ENCODE results near the gene NSD1. TPM values are rescaled to one million over a fixed set of nuclear protein-coding genes. Genes with fewer than 3 reads are reported as not detected.

NSD1 gene
- total RNA-seq, 4 donors from 2014 or later = 41.1 to 58.4 (median 49.5) TPM

DNA sequence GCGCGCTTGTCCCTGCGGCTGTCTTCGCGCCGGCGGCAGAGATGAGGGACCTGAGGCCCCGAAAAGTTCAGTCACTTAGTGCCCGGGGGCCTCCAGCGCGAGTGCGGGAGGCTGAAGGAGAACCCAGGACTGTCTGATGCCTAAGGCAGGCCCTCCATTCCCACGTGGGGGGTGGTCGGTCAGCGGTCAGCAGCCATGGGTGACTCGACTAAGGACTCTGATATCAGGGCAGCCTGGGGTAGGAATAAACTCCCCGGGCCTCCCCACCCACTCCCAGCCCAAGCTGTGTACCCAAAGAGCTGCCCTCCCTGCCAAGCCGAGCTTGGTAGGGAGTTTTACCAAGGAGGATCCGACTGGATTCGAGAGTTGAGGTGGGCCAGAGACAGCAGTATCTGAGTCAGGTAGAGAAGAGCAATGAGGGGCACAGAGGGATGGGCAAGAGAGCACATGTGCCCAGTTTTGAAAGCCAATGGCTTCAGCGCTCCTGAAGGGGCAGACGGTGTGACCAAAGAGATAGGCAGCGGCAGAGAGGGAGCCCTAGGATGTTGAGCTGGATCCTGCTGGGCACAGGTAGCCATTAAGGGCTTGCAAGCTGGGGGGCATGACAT, 46.1 kb upstream of the NSD1 start:
- no peak for ATAC-seq
- H3K36me3 ChIP-seq = no peaks in the 10 kb centered on the region
- 84% methylated on average over 3 of the region's 23 CpGs; no CpG with 5 or more reads in 1 of the 2 donors for WGBS, 2 donors (ENCODE audit: low coverage in 1 of 2)
- H3K4me1 ChIP-seq = peaks cover 0 to 40% (median 4%) of the 10 kb centered on the region in 3 donors
- peak overlapping the region in 1 of 2 donors; percentile 51 for H3K4me3 ChIP-seq
- H3K27ac ChIP-seq = peak overlapping the region in 1 of 4 donors; percentile 23
- peaks cover 82% of the 10 kb centered on the region for H3K27me3 ChIP-seq
- TF ChIP-seq EP300 (IDR thresholded peaks at IDR 0.05) = no peak
- TF ChIP-seq, protein P1, sequence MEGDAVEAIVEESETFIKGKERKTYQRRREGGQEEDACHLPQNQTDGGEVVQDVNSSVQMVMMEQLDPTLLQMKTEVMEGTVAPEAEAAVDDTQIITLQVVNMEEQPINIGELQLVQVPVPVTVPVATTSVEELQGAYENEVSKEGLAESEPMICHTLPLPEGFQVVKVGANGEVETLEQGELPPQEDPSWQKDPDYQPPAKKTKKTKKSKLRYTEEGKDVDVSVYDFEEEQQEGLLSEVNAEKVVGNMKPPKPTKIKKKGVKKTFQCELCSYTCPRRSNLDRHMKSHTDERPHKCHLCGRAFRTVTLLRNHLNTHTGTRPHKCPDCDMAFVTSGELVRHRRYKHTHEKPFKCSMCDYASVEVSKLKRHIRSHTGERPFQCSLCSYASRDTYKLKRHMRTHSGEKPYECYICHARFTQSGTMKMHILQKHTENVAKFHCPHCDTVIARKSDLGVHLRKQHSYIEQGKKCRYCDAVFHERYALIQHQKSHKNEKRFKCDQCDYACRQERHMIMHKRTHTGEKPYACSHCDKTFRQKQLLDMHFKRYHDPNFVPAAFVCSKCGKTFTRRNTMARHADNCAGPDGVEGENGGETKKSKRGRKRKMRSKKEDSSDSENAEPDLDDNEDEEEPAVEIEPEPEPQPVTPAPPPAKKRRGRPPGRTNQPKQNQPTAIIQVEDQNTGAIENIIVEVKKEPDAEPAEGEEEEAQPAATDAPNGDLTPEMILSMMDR (IDR thresholded peaks at IDR 0.05) = no peak
- TF ChIP-seq POLR2A (IDR thresholded peaks at IDR 0.05) = no peak
- TF ChIP-seq POLR2AphosphoS5 (IDR thresholded peaks at IDR 0.05) = no peak
- H3K9me3 ChIP-seq = no peaks in the 10 kb centered on the region

DNA sequence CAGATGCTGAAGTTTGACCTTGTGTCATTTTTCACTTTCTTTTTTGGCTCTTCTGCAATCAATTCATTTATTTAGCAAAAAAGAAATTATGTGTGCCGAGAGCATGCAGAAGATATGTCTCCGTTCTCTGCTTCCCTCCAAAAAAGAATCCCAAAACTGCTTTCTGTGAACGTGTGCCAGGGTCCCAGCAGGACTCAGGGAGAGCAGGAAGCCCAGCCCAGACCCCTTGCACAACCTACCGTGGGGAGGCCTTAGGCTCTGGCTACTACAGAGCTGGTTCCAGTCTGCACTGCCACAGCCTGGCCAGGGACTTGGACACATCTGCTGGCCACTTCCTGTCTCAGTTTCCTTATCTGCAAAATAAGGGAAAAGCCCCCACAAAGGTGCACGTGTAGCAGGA, 44.4 kb upstream of the NSD1 start:
- H3K27me3 ChIP-seq = peaks cover 71% of the 10 kb centered on the region
- no peaks in the 10 kb centered on the region for H3K36me3 ChIP-seq
- 70 to 72% methylated on average over 2 to 3 of the region's 5 CpGs for WGBS, 2 donors (ENCODE audit: low coverage in 1 of 2)
- peak overlapping the region in 1 of 4 donors; percentile 19 for H3K27ac ChIP-seq
- peaks cover 0 to 47% (median 4%) of the 10 kb centered on the region in 3 donors for H3K4me1 ChIP-seq
- H3K9me3 ChIP-seq = no peaks in the 10 kb centered on the region
- H3K4me3 ChIP-seq = no peak overlapping the region
- ATAC-seq = peak; percentile 67
- no peak for TF ChIP-seq POLR2AphosphoS5 (IDR thresholded peaks at IDR 0.05)
- TF ChIP-seq, protein P1 (IDR thresholded peaks at IDR 0.05) = no peak
- no peak for TF ChIP-seq POLR2A (IDR thresholded peaks at IDR 0.05)
- no peak for TF ChIP-seq EP300 (IDR thresholded peaks at IDR 0.05)

DNA sequence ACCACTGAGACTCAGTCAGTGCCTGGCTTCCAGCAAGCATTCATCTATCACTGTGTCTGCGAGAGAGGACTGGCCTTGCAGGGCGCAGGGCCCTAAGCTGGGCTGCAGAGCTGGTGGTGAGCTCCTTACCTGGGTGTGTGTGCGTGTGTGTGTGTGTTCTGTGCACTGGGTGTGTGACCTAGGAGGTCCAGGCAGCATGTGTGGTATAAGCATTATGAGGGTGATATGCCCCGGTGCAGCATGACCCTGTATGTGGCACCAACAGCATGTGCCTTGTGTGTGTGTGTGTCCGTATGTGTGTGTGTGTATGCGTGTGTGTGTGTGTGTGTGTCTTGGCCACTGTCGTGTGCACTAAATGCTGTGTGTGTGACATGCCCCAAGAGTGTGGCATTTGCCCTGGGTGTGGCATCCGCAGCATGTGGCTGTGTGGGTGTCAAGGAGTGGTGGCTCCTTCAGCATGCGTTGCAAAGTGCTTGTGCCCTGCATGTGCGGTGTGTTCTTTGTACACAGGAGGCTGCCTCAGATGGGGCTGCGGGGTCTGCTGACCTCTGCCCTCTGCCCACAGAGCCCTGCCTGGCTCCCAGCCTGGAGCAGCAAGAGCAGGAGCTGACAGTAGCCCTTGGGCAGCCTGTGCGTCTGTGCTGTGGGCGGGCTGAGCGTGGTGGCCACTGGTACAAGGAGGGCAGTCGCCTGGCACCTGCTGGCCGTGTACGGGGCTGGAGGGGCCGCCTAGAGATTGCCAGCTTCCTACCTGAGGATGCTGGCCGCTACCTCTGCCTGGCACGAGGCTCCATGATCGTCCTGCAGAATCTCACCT, 43.5 kb upstream of the NSD1 start:
- peaks cover 0 to 56% (median 8%) of the 10 kb centered on the region in 3 donors for H3K4me1 ChIP-seq
- H3K36me3 ChIP-seq = no peaks in the 10 kb centered on the region
- no peak for ATAC-seq
- no peak overlapping the region for H3K4me3 ChIP-seq
- TF ChIP-seq POLR2A (IDR thresholded peaks at IDR 0.05) = no peak
- no peak for TF ChIP-seq POLR2AphosphoS5 (IDR thresholded peaks at IDR 0.05)
- H3K27me3 ChIP-seq = peaks cover 64% of the 10 kb centered on the region
- no peaks in the 10 kb centered on the region for H3K9me3 ChIP-seq
- no peak overlapping the region for H3K27ac ChIP-seq
- 54 to 93% methylated on average over 3 to 5 of the region's 21 CpGs for WGBS, 2 donors (ENCODE audit: low coverage in 1 of 2)

DNA sequence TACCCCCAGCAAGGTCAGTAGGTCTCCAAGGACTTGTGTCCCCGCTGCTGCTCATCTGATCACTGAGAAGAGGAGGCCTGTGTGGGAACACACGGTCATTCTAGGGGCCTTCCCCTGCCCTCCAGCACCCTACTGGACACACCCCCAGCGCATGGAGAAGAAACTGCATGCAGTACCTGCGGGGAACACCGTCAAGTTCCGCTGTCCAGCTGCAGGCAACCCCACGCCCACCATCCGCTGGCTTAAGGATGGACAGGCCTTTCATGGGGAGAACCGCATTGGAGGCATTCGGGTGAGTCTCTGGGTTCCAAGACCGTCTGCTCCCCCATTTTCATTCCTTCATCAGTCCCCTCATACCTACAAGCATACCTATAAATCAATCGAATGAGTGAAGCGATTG, 42.8 kb upstream of the NSD1 start:
- no peaks in the 10 kb centered on the region for H3K36me3 ChIP-seq
- no peak for TF ChIP-seq POLR2AphosphoS5 (IDR thresholded peaks at IDR 0.05)
- TF ChIP-seq, protein P1 (IDR thresholded peaks at IDR 0.05) = no peak
- TF ChIP-seq POLR2A (IDR thresholded peaks at IDR 0.05) = no peak
- no peak for TF ChIP-seq EP300 (IDR thresholded peaks at IDR 0.05)
- H3K9me3 ChIP-seq = no peaks in the 10 kb centered on the region
- WGBS, 2 donors (ENCODE audit: low coverage in 1 of 2) = 90 to 93% methylated on average over 2 to 5 of the region's 13 CpGs
- H3K4me1 ChIP-seq = peaks cover 0 to 64% (median 11%) of the 10 kb centered on the region in 3 donors
- no peak for ATAC-seq
- peaks cover 60% of the 10 kb centered on the region for H3K27me3 ChIP-seq
- no peak overlapping the region for H3K27ac ChIP-seq
- no peak overlapping the region for H3K4me3 ChIP-seq

DNA sequence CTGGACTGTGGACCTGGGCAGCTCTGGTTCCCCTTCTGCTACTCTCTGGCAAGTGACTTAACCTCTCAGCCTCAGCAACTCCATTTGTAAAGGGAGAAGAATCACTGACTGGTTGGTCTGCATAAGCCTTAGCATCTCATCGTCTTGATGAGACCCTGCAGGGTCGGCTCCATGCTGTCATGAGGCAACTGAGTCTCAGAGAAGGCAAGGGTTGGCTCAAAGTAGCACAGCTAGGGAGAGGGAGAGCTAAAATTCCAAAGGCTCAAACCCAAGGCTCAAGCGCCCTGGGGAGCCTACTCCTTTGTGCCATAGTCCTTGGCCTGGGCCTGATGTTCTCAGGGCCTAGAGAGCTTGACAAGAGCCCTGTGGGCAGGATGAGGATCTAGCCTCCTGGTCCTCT, 42.3 kb upstream of the NSD1 start:
- Histone ChIP-seq H3K36me3 (no peaks in the 10 kb centered on the region), H3K9me3 (no peaks in the 10 kb centered on the region), H3K27ac (no peak overlapping the region), H3K4me3 (no peak overlapping the region), H3K27me3 (peaks cover 58% of the 10 kb centered on the region), H3K4me1 (peaks cover 0 to 62% (median 11%) of the 10 kb centered on the region in 3 donors)
- WGBS, 2 donors (ENCODE audit: low coverage in 1 of 2) = 88% methylated on average over 1 of the region's 3 CpGs; no CpG with 5 or more reads in 1 of the 2 donors
- ATAC-seq = no peak
- TF ChIP-seq, protein P1 (IDR thresholded peaks at IDR 0.05) = no peak
- TF ChIP-seq POLR2A (IDR thresholded peaks at IDR 0.05) (no peak), POLR2AphosphoS5 (IDR thresholded peaks at IDR 0.05) (no peak), EP300 (IDR thresholded peaks at IDR 0.05) (no peak)

Data from gastroesophageal sphincter (tissue), 4 donors.